Measurements from ENCODE around the gene EID3.
A peak's percentile ranks its signal among the peaks of the same experiment; 100 is the strongest.
"Not testable (repeated sequence)": the region's sequence is repeated elsewhere in the genome, so short reads cannot be mapped to it uniquely, and the experiment has no call there.

The EID3 gene

DNA sequence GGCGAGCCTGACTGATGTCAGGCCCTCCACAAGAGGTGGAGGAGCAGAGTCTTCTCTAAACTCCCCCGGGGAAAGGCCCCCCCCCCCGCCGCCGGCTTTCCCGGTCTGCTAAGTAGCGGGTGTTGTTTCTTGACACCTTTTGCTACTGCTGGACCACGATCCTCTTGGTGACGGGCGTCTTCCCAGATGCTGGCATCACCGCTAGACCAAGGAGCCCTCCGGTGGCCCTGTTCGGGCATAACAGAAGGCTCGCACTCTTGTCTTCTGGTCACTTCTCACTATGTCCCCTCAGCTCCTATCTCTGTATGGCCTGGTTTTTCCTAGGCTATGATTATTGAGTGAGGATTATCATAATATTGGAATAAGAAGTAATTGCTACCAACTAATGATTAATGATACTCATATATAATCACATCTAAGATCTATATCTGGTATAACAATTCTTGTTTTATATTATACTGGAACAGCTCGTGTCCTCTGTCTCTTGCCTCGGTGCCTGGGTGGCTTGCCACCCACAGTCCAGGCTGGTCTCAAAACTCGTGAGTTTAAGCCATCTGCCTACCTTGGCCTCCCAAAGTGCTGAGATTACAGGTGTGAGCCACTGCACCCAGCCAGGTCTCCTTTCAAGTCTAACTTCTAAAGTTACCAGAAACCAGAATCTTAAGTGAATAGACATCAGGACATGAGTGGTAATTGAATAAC lies 9.2 kb upstream of the EID3 start:
- WGBS, 2 donors (ENCODE audit: extremely low coverage in 2 of 2, insufficient read length in 2 of 2, insufficient replicate concordance in 1 of 2), result no CpG with 5 or more reads among the region's 17 CpGs
- H3K18ac ChIP-seq (ENCODE audit: low read length); H2AFZ ChIP-seq (ENCODE audit: low read length); H3K4ac ChIP-seq (ENCODE audit: low read length); H3K4me3 ChIP-seq (ENCODE audit: low read length in 2 of 2); H2BK5ac ChIP-seq (ENCODE audit: low read length); H3K27ac ChIP-seq (replicated peaks; ENCODE audit: low read length); H3K9me3 ChIP-seq (replicated peaks in 1 of 2; ENCODE audit: control insufficient read depth in 2 of 2, insufficient read depth in 1 of 2, low read depth in 1 of 2, low read length in 2 of 2); DNase-seq (ENCODE audit: low spot score); H4K91ac ChIP-seq (ENCODE audit: low read depth, low read length, poor library complexity); H3K4me2 ChIP-seq (ENCODE audit: insufficient read depth, low read length, poor library complexity, severe bottlenecking); H2BK12ac ChIP-seq (ENCODE audit: low read length); H2BK120ac ChIP-seq (ENCODE audit: low read depth, low read length); H3K14ac ChIP-seq (ENCODE audit: low read length); H2AK5ac ChIP-seq (ENCODE audit: low read depth, low read length); H2BK15ac ChIP-seq (ENCODE audit: low read length); H3K27me3 ChIP-seq (ENCODE audit: control insufficient read depth in 3 of 3, insufficient read depth in 3 of 3, low read depth in 1 of 3, low read length in 3 of 3); H3K23ac ChIP-seq (ENCODE audit: low read depth, low read length, poor library complexity); H3K4me1 ChIP-seq (ENCODE audit: control insufficient read depth in 2 of 2, insufficient read depth in 1 of 2, low read depth in 1 of 2, low read length in 2 of 2); H3K79me1 ChIP-seq (ENCODE audit: low read depth, low read length); H3K9ac ChIP-seq (ENCODE audit: low read depth, low read length, poor library complexity); H4K8ac ChIP-seq (ENCODE audit: low read depth, low read length): not testable (repeated sequence)
- peaks cover 10 to 87% of the 10 kb centered on the region in 2 donors for H3K36me3 ChIP-seq (replicated peaks in 1 of 2; ENCODE audit: control insufficient read depth in 2 of 2, insufficient read depth in 2 of 2, low read length in 2 of 2)

DNA sequence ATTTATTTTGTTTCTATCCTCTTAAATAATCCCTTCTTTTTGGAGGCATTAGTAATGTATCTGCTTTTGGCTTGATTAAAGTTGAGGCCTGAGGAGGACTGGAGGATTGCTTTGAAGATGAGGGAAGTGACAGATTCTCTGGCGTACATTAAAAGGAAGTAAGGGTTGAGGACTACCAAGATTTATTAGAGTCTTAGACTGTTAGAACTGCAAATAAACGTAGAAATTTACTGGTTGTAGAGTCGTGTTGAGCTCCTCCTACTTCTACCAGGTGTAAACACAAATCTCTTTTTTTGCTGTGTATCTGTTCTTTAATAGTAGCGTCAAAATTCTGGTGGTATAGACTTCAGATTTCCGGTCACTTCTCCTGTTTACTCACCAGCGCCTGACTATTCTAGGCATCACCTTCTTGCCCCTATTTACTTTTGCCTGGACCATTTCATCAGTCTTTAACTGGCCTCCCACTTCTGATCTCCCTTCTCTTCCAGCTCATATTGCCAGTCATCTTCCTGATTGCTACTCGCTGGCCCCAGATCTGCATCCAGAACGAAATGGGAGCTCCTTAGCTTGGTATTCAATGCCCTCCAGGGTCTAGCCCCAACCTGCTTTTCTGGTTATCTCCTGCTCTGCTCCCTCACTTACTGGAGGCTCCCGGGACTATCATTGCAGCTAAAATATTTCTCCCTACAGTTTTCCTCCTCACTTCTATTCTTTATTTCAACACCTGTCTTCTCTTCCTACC lies 8.4 kb upstream of the EID3 start:
- no peak for DNase-seq (ENCODE audit: low spot score)
- no peak overlapping the region for H3K27ac ChIP-seq (replicated peaks; ENCODE audit: low read length)
- no CpG with 5 or more reads among the region's 9 CpGs for WGBS, 2 donors (ENCODE audit: extremely low coverage in 2 of 2, insufficient read length in 2 of 2, insufficient replicate concordance in 1 of 2)
- peaks cover 0 to 2% of the 10 kb centered on the region in 2 donors for H3K9me3 ChIP-seq (replicated peaks in 1 of 2; ENCODE audit: control insufficient read depth in 2 of 2, insufficient read depth in 1 of 2, low read depth in 1 of 2, low read length in 2 of 2)
- H2BK5ac ChIP-seq (ENCODE audit: low read length), result no peak overlapping the region
- peaks cover 4% of the 10 kb centered on the region for H3K79me1 ChIP-seq (ENCODE audit: low read depth, low read length)
- no peak overlapping the region for H2AFZ ChIP-seq (ENCODE audit: low read length)
- H4K8ac ChIP-seq (ENCODE audit: low read depth, low read length), result no peak overlapping the region
- H3K4ac ChIP-seq (ENCODE audit: low read length), result no peak overlapping the region
- H3K18ac ChIP-seq (ENCODE audit: low read length), result no peak overlapping the region
- H3K9ac ChIP-seq (ENCODE audit: low read depth, low read length, poor library complexity), result no peak overlapping the region
- no peak overlapping the region for H3K4me3 ChIP-seq (ENCODE audit: low read length in 2 of 2)
- no peak overlapping the region for H2BK15ac ChIP-seq (ENCODE audit: low read length)
- peaks cover 9 to 89% of the 10 kb centered on the region in 2 donors for H3K36me3 ChIP-seq (replicated peaks in 1 of 2; ENCODE audit: control insufficient read depth in 2 of 2, insufficient read depth in 2 of 2, low read length in 2 of 2)
- no peaks in the 10 kb centered on the region for H3K27me3 ChIP-seq (ENCODE audit: control insufficient read depth in 3 of 3, insufficient read depth in 3 of 3, low read depth in 1 of 3, low read length in 3 of 3)
- H2BK120ac ChIP-seq (ENCODE audit: low read depth, low read length), result no peak overlapping the region
- peaks cover 2% of the 10 kb centered on the region in 2 donors for H3K4me1 ChIP-seq (ENCODE audit: control insufficient read depth in 2 of 2, insufficient read depth in 1 of 2, low read depth in 1 of 2, low read length in 2 of 2)
- no peak overlapping the region for H3K14ac ChIP-seq (ENCODE audit: low read length)
- no peak overlapping the region for H3K23ac ChIP-seq (ENCODE audit: low read depth, low read length, poor library complexity)
- H4K91ac ChIP-seq (ENCODE audit: low read depth, low read length, poor library complexity), result no peak overlapping the region
- no peak overlapping the region for H2BK12ac ChIP-seq (ENCODE audit: low read length)
- no peak overlapping the region for H2AK5ac ChIP-seq (ENCODE audit: low read depth, low read length)
- H3K4me2 ChIP-seq (ENCODE audit: insufficient read depth, low read length, poor library complexity, severe bottlenecking), result no peak overlapping the region

DNA sequence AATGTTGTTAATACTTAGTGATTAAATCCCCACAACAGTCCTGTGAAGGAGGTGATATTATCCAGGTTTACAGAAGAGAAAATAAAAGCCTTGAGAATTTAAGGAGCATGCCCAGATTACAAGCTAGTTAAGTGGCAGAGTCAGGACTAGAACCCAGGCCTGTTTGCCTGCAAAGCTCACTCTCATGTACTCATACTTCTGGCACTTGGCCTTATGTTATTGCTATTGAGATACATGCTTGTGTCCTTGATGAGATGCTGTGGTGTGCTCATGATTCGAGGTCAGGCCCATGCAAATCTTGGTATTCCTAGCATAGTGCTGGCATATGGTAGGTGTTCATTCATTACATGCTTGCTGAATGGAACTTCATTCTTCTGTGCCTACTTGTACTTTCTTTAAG lies 7.6 kb upstream of the EID3 start:
- Histone ChIP-seq H3K9me3 (replicated peaks in 1 of 2; ENCODE audit: control insufficient read depth in 2 of 2, insufficient read depth in 1 of 2, low read depth in 1 of 2, low read length in 2 of 2) (peaks cover 0 to 2% of the 10 kb centered on the region in 2 donors), H3K27me3 (ENCODE audit: control insufficient read depth in 3 of 3, insufficient read depth in 3 of 3, low read depth in 1 of 3, low read length in 3 of 3) (no peaks in the 10 kb centered on the region), H4K8ac (ENCODE audit: low read depth, low read length) (no peak overlapping the region), H2BK5ac (ENCODE audit: low read length) (no peak overlapping the region), H3K79me1 (ENCODE audit: low read depth, low read length) (peaks cover 4% of the 10 kb centered on the region), H3K27ac (replicated peaks; ENCODE audit: low read length) (no peak overlapping the region), H2AFZ (ENCODE audit: low read length) (no peak overlapping the region), H2BK12ac (ENCODE audit: low read length) (no peak overlapping the region), H3K18ac (ENCODE audit: low read length) (no peak overlapping the region), H3K9ac (ENCODE audit: low read depth, low read length, poor library complexity) (no peak overlapping the region), H3K4me3 (ENCODE audit: low read length in 2 of 2) (peak overlapping the region in 1 of 2 donors; percentile 61), H3K14ac (ENCODE audit: low read length) (no peak overlapping the region), H2BK120ac (ENCODE audit: low read depth, low read length) (no peak overlapping the region), H4K91ac (ENCODE audit: low read depth, low read length, poor library complexity) (no peak overlapping the region), H3K36me3 (replicated peaks in 1 of 2; ENCODE audit: control insufficient read depth in 2 of 2, insufficient read depth in 2 of 2, low read length in 2 of 2) (peaks cover 9 to 91% of the 10 kb centered on the region in 2 donors), H3K23ac (ENCODE audit: low read depth, low read length, poor library complexity) (no peak overlapping the region), H2BK15ac (ENCODE audit: low read length) (no peak overlapping the region), H3K4me2 (ENCODE audit: insufficient read depth, low read length, poor library complexity, severe bottlenecking) (no peak overlapping the region), H3K4ac (ENCODE audit: low read length) (no peak overlapping the region), H2AK5ac (ENCODE audit: low read depth, low read length) (no peak overlapping the region), H3K4me1 (ENCODE audit: control insufficient read depth in 2 of 2, insufficient read depth in 1 of 2, low read depth in 1 of 2, low read length in 2 of 2) (peaks cover 2% of the 10 kb centered on the region in 2 donors)
- WGBS, 2 donors (ENCODE audit: extremely low coverage in 2 of 2, insufficient read length in 2 of 2, insufficient replicate concordance in 1 of 2), result no CpG with 5 or more reads among the region's 1 CpG
- DNase-seq (ENCODE audit: low spot score), result no peak

DNA sequence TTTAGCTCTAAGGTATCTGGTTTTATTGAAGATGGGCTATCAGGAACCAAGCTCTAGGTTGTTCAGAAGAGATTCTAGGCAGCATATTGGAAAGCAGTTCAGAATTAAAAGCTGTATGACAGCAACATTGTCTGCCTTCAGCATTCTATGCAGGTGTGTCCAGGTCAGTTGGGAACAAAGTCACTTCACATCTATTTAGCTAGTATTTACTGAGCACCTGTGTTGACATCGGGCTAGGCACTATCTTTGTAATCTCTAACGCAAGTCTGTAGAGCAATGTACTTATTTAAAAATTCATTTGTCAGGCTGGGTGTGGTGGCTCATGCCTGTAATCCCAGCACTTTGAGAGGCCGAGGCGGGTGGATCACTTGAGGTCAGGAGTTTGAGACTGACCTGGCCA lies 6.8 kb upstream of the EID3 start:
- no peak overlapping the region for H2BK15ac ChIP-seq (ENCODE audit: low read length)
- H2BK120ac ChIP-seq (ENCODE audit: low read depth, low read length), result no peak overlapping the region
- H3K4me3 ChIP-seq (ENCODE audit: low read length in 2 of 2), result no peak overlapping the region
- no peak overlapping the region for H3K14ac ChIP-seq (ENCODE audit: low read length)
- WGBS, 2 donors (ENCODE audit: extremely low coverage in 2 of 2, insufficient read length in 2 of 2, insufficient replicate concordance in 1 of 2), result no CpG with 5 or more reads among the region's 4 CpGs
- H3K4me1 ChIP-seq (ENCODE audit: control insufficient read depth in 2 of 2, insufficient read depth in 1 of 2, low read depth in 1 of 2, low read length in 2 of 2), result peaks cover 2% of the 10 kb centered on the region in 2 donors
- no peak overlapping the region for H2BK12ac ChIP-seq (ENCODE audit: low read length)
- no peak overlapping the region for H3K27ac ChIP-seq (replicated peaks; ENCODE audit: low read length)
- H3K9me3 ChIP-seq (replicated peaks in 1 of 2; ENCODE audit: control insufficient read depth in 2 of 2, insufficient read depth in 1 of 2, low read depth in 1 of 2, low read length in 2 of 2), result peaks cover 0 to 2% of the 10 kb centered on the region in 2 donors
- DNase-seq (ENCODE audit: low spot score), result no peak
- no peak overlapping the region for H2AFZ ChIP-seq (ENCODE audit: low read length)
- H2AK5ac ChIP-seq (ENCODE audit: low read depth, low read length), result no peak overlapping the region
- no peak overlapping the region for H4K8ac ChIP-seq (ENCODE audit: low read depth, low read length)
- H3K4me2 ChIP-seq (ENCODE audit: insufficient read depth, low read length, poor library complexity, severe bottlenecking), result no peak overlapping the region
- H3K18ac ChIP-seq (ENCODE audit: low read length), result no peak overlapping the region
- H3K9ac ChIP-seq (ENCODE audit: low read depth, low read length, poor library complexity), result no peak overlapping the region
- H3K79me1 ChIP-seq (ENCODE audit: low read depth, low read length), result peaks cover 4% of the 10 kb centered on the region
- H3K23ac ChIP-seq (ENCODE audit: low read depth, low read length, poor library complexity), result no peak overlapping the region
- H2BK5ac ChIP-seq (ENCODE audit: low read length), result no peak overlapping the region
- H3K27me3 ChIP-seq (ENCODE audit: control insufficient read depth in 3 of 3, insufficient read depth in 3 of 3, low read depth in 1 of 3, low read length in 3 of 3), result no peaks in the 10 kb centered on the region
- H4K91ac ChIP-seq (ENCODE audit: low read depth, low read length, poor library complexity), result no peak overlapping the region
- peaks cover 9 to 93% of the 10 kb centered on the region in 2 donors for H3K36me3 ChIP-seq (replicated peaks in 1 of 2; ENCODE audit: control insufficient read depth in 2 of 2, insufficient read depth in 2 of 2, low read length in 2 of 2)
- H3K4ac ChIP-seq (ENCODE audit: low read length), result no peak overlapping the region
